ENCODE data around the gene USH2A. TPM values are rescaled to one million over a fixed set of nuclear protein-coding genes. Genes with fewer than 3 reads are reported as not detected.

The USH2A gene
- total RNA-seq, 1 donor from 2014 or later = 0.55 TPM

GRCh38 chr1:216387782-216388181 lies 35.5 kb downstream of the USH2A start:
- no peak overlapping the region for H3K4me3 Mint-ChIP-seq (ENCODE audit: low read depth)
- H3K27me3 Mint-ChIP-seq = peaks cover 3% of the 10 kb centered on the region
- H3K27ac Mint-ChIP-seq = no peak overlapping the region
- no peak for DNase-seq (ENCODE audit: low spot score, unreplicated experiment)
- H3K36me3 Mint-ChIP-seq (ENCODE audit: insufficient read depth) = no peaks in the 10 kb centered on the region
- TF ChIP-seq, protein P1, sequence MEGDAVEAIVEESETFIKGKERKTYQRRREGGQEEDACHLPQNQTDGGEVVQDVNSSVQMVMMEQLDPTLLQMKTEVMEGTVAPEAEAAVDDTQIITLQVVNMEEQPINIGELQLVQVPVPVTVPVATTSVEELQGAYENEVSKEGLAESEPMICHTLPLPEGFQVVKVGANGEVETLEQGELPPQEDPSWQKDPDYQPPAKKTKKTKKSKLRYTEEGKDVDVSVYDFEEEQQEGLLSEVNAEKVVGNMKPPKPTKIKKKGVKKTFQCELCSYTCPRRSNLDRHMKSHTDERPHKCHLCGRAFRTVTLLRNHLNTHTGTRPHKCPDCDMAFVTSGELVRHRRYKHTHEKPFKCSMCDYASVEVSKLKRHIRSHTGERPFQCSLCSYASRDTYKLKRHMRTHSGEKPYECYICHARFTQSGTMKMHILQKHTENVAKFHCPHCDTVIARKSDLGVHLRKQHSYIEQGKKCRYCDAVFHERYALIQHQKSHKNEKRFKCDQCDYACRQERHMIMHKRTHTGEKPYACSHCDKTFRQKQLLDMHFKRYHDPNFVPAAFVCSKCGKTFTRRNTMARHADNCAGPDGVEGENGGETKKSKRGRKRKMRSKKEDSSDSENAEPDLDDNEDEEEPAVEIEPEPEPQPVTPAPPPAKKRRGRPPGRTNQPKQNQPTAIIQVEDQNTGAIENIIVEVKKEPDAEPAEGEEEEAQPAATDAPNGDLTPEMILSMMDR (IDR thresholded peaks at IDR 0.05; ENCODE audit: unreplicated experiment) = no peak
- H3K4me1 Mint-ChIP-seq (ENCODE audit: low read depth) = peaks cover 3% of the 10 kb centered on the region
- H3K9me3 Mint-ChIP-seq (ENCODE audit: low read depth) = no peaks in the 10 kb centered on the region

DNA sequence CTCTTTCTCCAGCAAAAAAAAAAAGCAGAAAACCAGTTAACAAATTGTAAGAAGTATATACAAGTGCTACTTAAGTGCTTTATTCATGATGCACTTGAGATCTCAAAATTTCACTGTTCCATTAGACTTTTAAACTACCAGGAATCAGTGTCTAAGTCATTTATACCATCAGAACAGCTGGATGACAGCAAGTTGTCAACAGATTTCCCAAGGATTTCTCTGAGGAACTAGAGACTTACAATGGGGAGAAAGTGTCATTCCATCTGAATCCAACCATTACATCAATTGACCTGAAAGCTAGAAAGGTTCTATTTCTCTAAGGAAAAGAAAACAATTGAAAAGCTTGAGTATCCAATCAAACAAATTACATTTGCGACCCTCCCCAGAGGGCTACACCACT lies 43.8 kb downstream of the USH2A start:
- no peaks in the 10 kb centered on the region for H3K4me1 Mint-ChIP-seq (ENCODE audit: low read depth)
- no peak overlapping the region for H3K27ac Mint-ChIP-seq

DNA sequence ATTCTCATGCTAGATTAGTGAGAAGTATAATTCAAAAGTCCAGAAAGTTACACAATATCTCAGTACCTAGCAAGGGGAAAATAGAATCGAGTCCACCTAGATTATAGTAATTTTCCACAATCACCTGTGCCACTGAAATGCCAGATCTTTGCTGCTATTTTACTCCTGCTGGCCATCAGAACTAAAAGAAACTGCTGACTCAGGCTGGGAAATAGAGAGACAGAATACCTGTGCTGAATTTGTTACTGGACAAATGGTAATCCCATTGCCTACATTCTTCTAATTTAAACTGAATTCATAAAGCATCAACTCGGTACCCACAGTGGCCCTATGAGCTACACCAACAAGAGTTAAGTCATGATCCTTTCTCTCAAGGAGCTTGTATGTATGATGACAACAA lies 55.0 kb downstream of the USH2A start:
- no peaks in the 10 kb centered on the region for H3K36me3 Mint-ChIP-seq (ENCODE audit: insufficient read depth)
- no peaks in the 10 kb centered on the region for H3K4me1 Mint-ChIP-seq (ENCODE audit: low read depth)
- no peaks in the 10 kb centered on the region for H3K27me3 Mint-ChIP-seq
- TF ChIP-seq, protein P1 (IDR thresholded peaks at IDR 0.05; ENCODE audit: unreplicated experiment) = no peak
- no peaks in the 10 kb centered on the region for H3K9me3 Mint-ChIP-seq (ENCODE audit: low read depth)
- DNase-seq (ENCODE audit: low spot score, unreplicated experiment) = no peak
- no peak overlapping the region for H3K27ac Mint-ChIP-seq
- no peak overlapping the region for H3K4me3 Mint-ChIP-seq (ENCODE audit: low read depth)

More for the DNA sequence above, 43.8 kb downstream of the USH2A start:
- no peaks in the 10 kb centered on the region for H3K27me3 Mint-ChIP-seq
- H3K4me3 Mint-ChIP-seq (ENCODE audit: low read depth) = no peak overlapping the region
- TF ChIP-seq, protein P1 (IDR thresholded peaks at IDR 0.05; ENCODE audit: unreplicated experiment) = no peak
- H3K9me3 Mint-ChIP-seq (ENCODE audit: low read depth) = no peaks in the 10 kb centered on the region
- no peak for DNase-seq (ENCODE audit: low spot score, unreplicated experiment)
- H3K36me3 Mint-ChIP-seq (ENCODE audit: insufficient read depth) = no peaks in the 10 kb centered on the region

DNA sequence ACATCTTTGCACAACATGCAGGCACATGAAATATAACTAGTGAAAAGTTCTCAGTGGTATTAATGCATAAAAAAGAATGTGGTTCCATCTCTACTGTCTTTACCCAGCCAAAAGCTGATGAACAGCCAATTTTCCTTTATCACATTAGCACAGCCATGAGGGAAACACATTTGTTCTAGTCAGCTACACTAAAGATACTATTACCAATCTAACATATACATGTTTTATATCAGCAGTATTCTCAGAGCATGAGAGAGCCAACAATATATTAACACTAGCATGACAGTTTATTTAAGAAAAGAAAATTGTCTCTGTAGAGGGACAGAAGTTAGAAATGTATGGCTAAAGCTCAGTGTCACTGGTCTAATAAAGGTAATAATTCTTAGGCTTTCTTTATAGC lies 56.3 kb downstream of the USH2A start:
- no peak for DNase-seq (ENCODE audit: low spot score, unreplicated experiment)
- Mint-ChIP-seq H3K27me3 (no peaks in the 10 kb centered on the region), H3K27ac (no peak overlapping the region), H3K4me3 (ENCODE audit: low read depth) (no peak overlapping the region), H3K36me3 (ENCODE audit: insufficient read depth) (no peaks in the 10 kb centered on the region), H3K4me1 (ENCODE audit: low read depth) (no peaks in the 10 kb centered on the region), H3K9me3 (ENCODE audit: low read depth) (no peaks in the 10 kb centered on the region)
- TF ChIP-seq, protein P1 (IDR thresholded peaks at IDR 0.05; ENCODE audit: unreplicated experiment) = no peak

GRCh38 chr1:216356945-216357344 lies 66.3 kb downstream of the USH2A start:
- H3K36me3 Mint-ChIP-seq (ENCODE audit: insufficient read depth) = no peaks in the 10 kb centered on the region
- H3K9me3 Mint-ChIP-seq (ENCODE audit: low read depth) = no peaks in the 10 kb centered on the region
- no peaks in the 10 kb centered on the region for H3K27me3 Mint-ChIP-seq
- no peaks in the 10 kb centered on the region for H3K4me1 Mint-ChIP-seq (ENCODE audit: low read depth)
- TF ChIP-seq, protein P1 (IDR thresholded peaks at IDR 0.05; ENCODE audit: unreplicated experiment) = no peak
- DNase-seq (ENCODE audit: low spot score, unreplicated experiment) = no peak
- no peak overlapping the region for H3K27ac Mint-ChIP-seq
- no peak overlapping the region for H3K4me3 Mint-ChIP-seq (ENCODE audit: low read depth)
